Common myeloid progenitor, CD34-positive (primary cell): ENCODE measurements around the gene MAST2.
"Not testable (repeated sequence)": the region's sequence is repeated elsewhere in the genome, so short reads cannot be mapped to it uniquely, and the experiment has no call there.

Experiments
- CTCF ChIA-PET: fragments of 350-600 bp; sonication (Branson Sonifier 250); formaldehyde crosslinking; loops from one replicate; lab custom pipeline; 2021; ENCODE audit warnings: antibody characterized with exemption; lab: Charles Lee
- POLR2A ChIA-PET: fragments of 350-600 bp; sonication (Branson Sonifier 250); formaldehyde crosslinking; loops from one replicate; lab custom pipeline; 2021; ENCODE audit warnings: antibody characterized with exemption; lab: Charles Lee
- DNase-seq, 3 donors: peaks; one replicate each; pipeline versions ENCODE4 v3.0.0 to v3.0.0-alpha.2; 2013
- H3K27ac ChIP-seq, 2 experiments: 1 replicate in 1 of 2; 2 replicates in 1 of 2; pipeline ENCODE4 v1.7.0; 2013; ENCODE audit warnings: inconsistent platforms in 2 of 2, low read length in 2 of 2, mild to moderate bottlenecking in 2 of 2, low read depth in 1 of 2, moderate library complexity in 1 of 2; ENCODE audit not compliant: severe bottlenecking in 2 of 2, insufficient read depth in 1 of 2, poor library complexity in 1 of 2
- H3K27me3 ChIP-seq, 5 experiments: replicated peaks in 2 of 5; 1 replicate in 3 of 5; 2 replicates in 2 of 5; pipeline versions ENCODE4 v1.6.1 to v1.7.0; 2013; ENCODE audit warnings: low read length in 4 of 5, mild to moderate bottlenecking in 2 of 5, moderate library complexity in 2 of 5, inconsistent platforms in 1 of 5; ENCODE audit not compliant: insufficient read depth in 5 of 5, control insufficient read depth in 4 of 5
- H3K36me3 ChIP-seq, 4 experiments: 1 replicate in 2 of 4; 2 replicates in 2 of 4; pipeline versions ENCODE4 v1.6.1 to v1.7.0; 2013; ENCODE audit warnings: low read length in 3 of 4, control low read depth in 1 of 4, mild to moderate bottlenecking in 1 of 4; ENCODE audit not compliant: control insufficient read depth in 4 of 4, insufficient read depth in 4 of 4
- H3K4me1 ChIP-seq, 4 experiments: 1 replicate in 3 of 4; 2 replicates in 1 of 4; pipeline versions ENCODE4 v1.6.1 to v1.7.1; 2013; ENCODE audit warnings: low read length in 3 of 4, mild to moderate bottlenecking in 3 of 4, control low read depth in 1 of 4, inconsistent platforms in 1 of 4, moderate library complexity in 1 of 4; ENCODE audit not compliant: control insufficient read depth in 4 of 4, insufficient read depth in 4 of 4; ENCODE audit errors: control extremely low read depth in 1 of 4
- H3K4me3 ChIP-seq, 7 experiments: 1 replicate in 4 of 7; 2 replicates in 3 of 7; pipeline versions ENCODE4 v1.5.1 to v1.7.0; 2013; ENCODE audit warnings: mild to moderate bottlenecking in 7 of 7, low read length in 6 of 7, moderate library complexity in 6 of 7, inconsistent platforms in 2 of 7, low read depth in 2 of 7, control low read depth in 1 of 7; ENCODE audit not compliant: insufficient read depth in 4 of 7, control insufficient read depth in 1 of 7; ENCODE audit errors: extremely low read depth in 1 of 7
- H3K9me3 ChIP-seq, 5 experiments: 1 replicate in 4 of 5; 2 replicates in 1 of 5; pipeline versions ENCODE4 v1.6.1 to v1.7.1; 2013; ENCODE audit warnings: low read length in 4 of 5, mild to moderate bottlenecking in 2 of 5, inconsistent platforms in 1 of 5, low read depth in 1 of 5, moderate library complexity in 1 of 5; ENCODE audit not compliant: control insufficient read depth in 4 of 5, insufficient read depth in 2 of 5; ENCODE audit errors: control extremely low read depth in 1 of 5
- WGBS: methylation state at CpG from one replicate; pipeline ENCODE4 v1.1.5; 2013; ENCODE audit not compliant: insufficient coverage; 5-methylcytosine and 5-hydroxymethylcytosine counted together

The MAST2 gene

DNA sequence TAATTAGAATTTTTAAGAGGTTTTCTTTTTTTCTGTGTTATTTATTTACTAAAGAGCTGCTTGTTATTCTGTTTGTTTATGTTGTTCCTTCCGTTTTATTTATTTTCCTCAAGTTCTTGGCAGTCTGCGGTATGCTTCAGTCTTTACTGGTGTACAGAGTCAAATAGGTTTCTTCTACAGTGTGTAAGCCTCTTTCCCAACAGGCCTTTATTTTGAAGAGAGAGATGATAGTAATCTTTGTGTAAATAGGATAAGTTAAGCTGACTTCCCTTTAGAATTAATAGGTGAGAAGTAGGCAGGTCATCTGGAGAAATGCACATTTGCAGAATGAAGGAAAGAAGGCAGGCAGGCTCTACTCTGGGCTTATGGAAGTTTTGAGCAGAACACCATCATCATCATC, 23.8 kb downstream of the MAST2 start:
- peaks cover 5 to 14% (median 10%) of the 10 kb centered on the region in 4 experiments for H3K36me3 ChIP-seq
- H3K9me3 ChIP-seq: no peaks in the 10 kb centered on the region
- H3K4me1 ChIP-seq: no peaks in the 10 kb centered on the region
- H3K27me3 ChIP-seq: no peaks in the 10 kb centered on the region
- 100% methylated on average over 1 of the region's 2 CpGs for WGBS
- no peak overlapping the region for H3K4me3 ChIP-seq
- H3K27ac ChIP-seq: no peak overlapping the region
- no peak for DNase-seq
- POLR2A ChIA-PET: no interaction called here
- CTCF ChIA-PET: interaction anchor here (0.5 to 1.0 kb wide), 2 partner anchors 13 to 1535 kb away, joined by 3 read pairs; no protein-coding TSS in a partner anchor

GRCh38 chr1:45828841-45829240, 25.4 kb downstream of the MAST2 start:
- no peak for DNase-seq
- ChIA-PET POLR2A (no interaction called here), CTCF (no interaction called here)
- no peak overlapping the region for H3K27ac ChIP-seq
- WGBS: 83% methylated on average over 1 of the region's 1 CpG
- H3K4me3 ChIP-seq: no peak overlapping the region
- H3K27me3 ChIP-seq: no peaks in the 10 kb centered on the region
- no peaks in the 10 kb centered on the region for H3K9me3 ChIP-seq
- H3K4me1 ChIP-seq: no peaks in the 10 kb centered on the region
- H3K36me3 ChIP-seq: peaks cover 5 to 19% (median 10%) of the 10 kb centered on the region in 4 experiments

GRCh38 chr1:45833361-45833760, 29.9 kb downstream of the MAST2 start:
- Histone ChIP-seq H3K9me3 (no peaks in the 10 kb centered on the region), H3K27me3 (no peaks in the 10 kb centered on the region), H3K4me1 (no peaks in the 10 kb centered on the region), H3K36me3 (peaks cover 6 to 13% (median 9%) of the 10 kb centered on the region in 4 experiments), H3K27ac (no peak overlapping the region), H3K4me3 (no peak overlapping the region)
- ChIA-PET CTCF (no interaction called here), POLR2A (no interaction called here)
- DNase-seq: no peak
- 80% methylated on average over 1 of the region's 2 CpGs for WGBS

DNA sequence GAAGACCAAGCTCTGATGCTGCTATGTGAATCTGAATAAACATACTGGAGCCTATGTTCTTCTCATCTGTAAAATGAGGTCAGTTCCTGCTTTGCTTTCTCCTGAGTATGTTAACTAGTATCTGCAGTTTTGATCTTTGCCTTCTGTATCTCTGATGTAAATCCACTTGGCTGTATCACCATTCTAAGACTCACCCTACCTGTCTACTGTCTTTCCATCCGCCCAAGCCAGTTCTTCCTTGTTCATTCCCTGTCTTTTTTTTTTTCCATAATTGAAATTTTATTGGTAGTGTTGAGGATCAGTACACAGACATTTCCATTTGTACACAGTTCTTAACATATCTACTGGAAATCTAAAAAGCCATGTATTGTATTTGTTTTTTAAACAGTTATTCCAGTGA, 31.3 kb downstream of the MAST2 start:
- no peaks in the 10 kb centered on the region for H3K4me1 ChIP-seq
- H3K9me3 ChIP-seq: no peaks in the 10 kb centered on the region
- CTCF ChIA-PET: no interaction called here
- no peak overlapping the region for H3K27ac ChIP-seq
- POLR2A ChIA-PET: no interaction called here
- WGBS: no CpG with 5 or more reads among the region's 1 CpG
- H3K27me3 ChIP-seq: no peaks in the 10 kb centered on the region
- peaks cover 2 to 11% (median 6%) of the 10 kb centered on the region in 4 experiments for H3K36me3 ChIP-seq
- no peak for DNase-seq
- H3K4me3 ChIP-seq: no peak overlapping the region

DNA sequence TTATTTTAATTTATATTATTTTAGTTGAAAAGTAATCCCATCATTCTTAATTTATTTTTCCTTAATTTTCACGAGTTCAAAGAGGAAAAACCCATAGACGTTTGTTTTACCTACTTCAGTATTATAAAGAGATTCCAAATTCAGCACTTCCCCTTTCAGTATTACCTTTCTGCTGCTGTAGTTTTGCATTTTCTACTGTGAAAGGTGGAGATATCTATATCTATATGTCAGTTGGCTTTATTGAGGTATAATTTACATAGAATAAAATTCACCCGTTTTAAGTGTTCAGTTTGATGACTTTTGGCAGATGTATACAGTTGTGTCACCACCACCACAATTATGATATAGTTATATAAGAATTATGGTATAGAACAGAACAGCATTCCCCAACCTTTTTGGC, 33.0 kb downstream of the MAST2 start:
- Histone ChIP-seq H3K27ac (no peak overlapping the region), H3K36me3 (peaks cover 0 to 9% (median 3%) of the 10 kb centered on the region in 4 experiments), H3K4me1 (no peaks in the 10 kb centered on the region), H3K4me3 (no peak overlapping the region), H3K9me3 (no peaks in the 10 kb centered on the region), H3K27me3 (no peaks in the 10 kb centered on the region)
- DNase-seq: no peak
- no CpG with 5 or more reads among the region's 3 CpGs for WGBS
- ChIA-PET CTCF (no interaction called here), POLR2A (no interaction called here)

- H3K36me3 ChIP-seq, H3K4me1 ChIP-seq, POLR2A ChIA-PET, DNase-seq, H3K4me3 ChIP-seq, H3K27me3 ChIP-seq, H3K9me3 ChIP-seq, H3K27ac ChIP-seq, CTCF ChIA-PET: not testable (repeated sequence)
- 92% methylated on average over 7 of the region's 7 CpGs for WGBS
Observed at GRCh38 chr1:45836861-45837260, 33.4 kb downstream of the MAST2 start.

- H3K27ac ChIP-seq, DNase-seq, POLR2A ChIA-PET, CTCF ChIA-PET, H3K4me3 ChIP-seq, H3K36me3 ChIP-seq, H3K27me3 ChIP-seq, H3K4me1 ChIP-seq, H3K9me3 ChIP-seq: not testable (repeated sequence)
- WGBS: 100% methylated on average over 1 of the region's 4 CpGs
Observed at GRCh38 chr1:45838322-45838721, 34.9 kb downstream of the MAST2 start.
